HEK293 (cell line): ENCODE results near the gene MORC1.

Experiments used
- MYNN ChIP-seq: fragments of 450-650 bp; formaldehyde crosslinking; IDR thresholded peaks from 2 replicates; pipeline ENCODE4 v1.5.1; 2016; ENCODE audit warnings: missing biosample characterization, missing genetic modification characterization, borderline replicate concordance
- ZNF138 ChIP-seq: fragments of 450-650 bp; formaldehyde crosslinking; IDR thresholded peaks from 2 replicates; pipeline ENCODE4 v1.5.1; 2016; ENCODE audit warnings: missing biosample characterization, missing genetic modification characterization, borderline replicate concordance
- ZNF140 ChIP-seq: fragments of 450-650 bp; formaldehyde crosslinking; IDR thresholded peaks from 2 replicates; pipeline ENCODE4 v1.5.1; 2016; ENCODE audit warnings: missing biosample characterization, missing genetic modification characterization
- TF ChIP-seq, protein P1 (sequence below): fragments of 450-650 bp; formaldehyde crosslinking; IDR thresholded peaks from 2 replicates; pipeline ENCODE4 v1.5.1; 2016; ENCODE audit warnings: missing biosample characterization, missing genetic modification characterization
- TF ChIP-seq, protein P2 (sequence below): fragments of 450-650 bp; formaldehyde crosslinking; IDR thresholded peaks from 2 replicates; pipeline ENCODE4 v1.5.1; 2016; ENCODE audit warnings: missing biosample characterization, missing genetic modification characterization

DNA sequence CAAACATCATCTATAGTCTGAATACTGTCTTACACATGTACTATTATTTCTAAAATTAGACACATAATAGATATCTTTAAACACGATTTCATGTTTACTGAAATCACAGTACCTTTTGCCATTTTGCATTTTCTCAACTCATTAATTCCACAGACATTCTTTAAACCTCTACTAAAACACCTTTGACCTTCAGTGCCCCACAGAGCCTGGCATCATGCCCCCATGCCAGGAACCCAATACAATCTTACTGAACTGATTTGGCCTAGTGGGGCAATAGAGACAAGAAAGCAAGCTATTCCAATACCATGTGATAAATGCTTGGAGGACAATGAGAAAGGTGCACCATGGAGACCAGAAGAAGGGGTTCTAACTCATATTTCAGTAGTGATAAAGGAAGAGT lies 144.9 kb downstream of the MORC1 start:
- TF ChIP-seq ZNF138 (tag by site-specific recombination), result no peak
- TF ChIP-seq, protein P1, sequence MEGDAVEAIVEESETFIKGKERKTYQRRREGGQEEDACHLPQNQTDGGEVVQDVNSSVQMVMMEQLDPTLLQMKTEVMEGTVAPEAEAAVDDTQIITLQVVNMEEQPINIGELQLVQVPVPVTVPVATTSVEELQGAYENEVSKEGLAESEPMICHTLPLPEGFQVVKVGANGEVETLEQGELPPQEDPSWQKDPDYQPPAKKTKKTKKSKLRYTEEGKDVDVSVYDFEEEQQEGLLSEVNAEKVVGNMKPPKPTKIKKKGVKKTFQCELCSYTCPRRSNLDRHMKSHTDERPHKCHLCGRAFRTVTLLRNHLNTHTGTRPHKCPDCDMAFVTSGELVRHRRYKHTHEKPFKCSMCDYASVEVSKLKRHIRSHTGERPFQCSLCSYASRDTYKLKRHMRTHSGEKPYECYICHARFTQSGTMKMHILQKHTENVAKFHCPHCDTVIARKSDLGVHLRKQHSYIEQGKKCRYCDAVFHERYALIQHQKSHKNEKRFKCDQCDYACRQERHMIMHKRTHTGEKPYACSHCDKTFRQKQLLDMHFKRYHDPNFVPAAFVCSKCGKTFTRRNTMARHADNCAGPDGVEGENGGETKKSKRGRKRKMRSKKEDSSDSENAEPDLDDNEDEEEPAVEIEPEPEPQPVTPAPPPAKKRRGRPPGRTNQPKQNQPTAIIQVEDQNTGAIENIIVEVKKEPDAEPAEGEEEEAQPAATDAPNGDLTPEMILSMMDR (tag by site-specific recombination), result no peak
- no peak for TF ChIP-seq MYNN (tag by site-specific recombination)
- no peak for TF ChIP-seq ZNF140 (tag by site-specific recombination)
- TF ChIP-seq, protein P2, sequence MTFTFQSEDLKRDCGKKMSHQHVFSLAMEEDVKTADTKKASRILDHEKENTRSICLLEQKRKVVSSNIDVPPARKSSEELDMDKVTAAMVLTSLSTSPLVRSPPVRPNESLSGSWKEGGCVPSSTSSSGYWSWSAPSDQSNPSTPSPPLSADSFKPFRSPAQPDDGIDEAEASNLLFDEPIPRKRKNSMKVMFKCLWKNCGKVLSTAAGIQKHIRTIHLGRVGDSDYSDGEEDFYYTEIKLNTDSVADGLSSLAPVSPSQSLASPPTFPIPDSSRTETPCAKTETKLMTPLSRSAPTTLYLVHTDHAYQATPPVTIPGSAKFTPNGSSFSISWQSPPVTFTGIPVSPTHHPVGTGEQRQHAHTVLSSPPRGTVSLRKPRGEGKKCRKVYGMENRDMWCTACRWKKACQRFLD (tag by site-specific recombination), result no peak
